IMR-90 (cell line): Measurements from ENCODE around the gene C1R.

Experiments
- RAD21 ChIP-seq: IDR thresholded peaks from 2 replicates; pipeline ENCODE4 v1.6.1; 2012; ENCODE audit warnings: low read length, improper control_type of control experiment
- RCOR1 ChIP-seq: IDR thresholded peaks from 2 replicates; pipeline ENCODE4 v1.6.1; 2012; ENCODE audit warnings: mild to moderate bottlenecking, low read length, improper control_type of control experiment; ENCODE audit not compliant: insufficient replicate concordance
- TF ChIP-seq, protein P1 (sequence below): conservative IDR thresholded peaks from 2 replicates; pipeline ENCODE4 v1.5.1; 2012; ENCODE audit warnings: mild to moderate bottlenecking, low read depth, low read length, improper control_type of control experiment

DNA sequence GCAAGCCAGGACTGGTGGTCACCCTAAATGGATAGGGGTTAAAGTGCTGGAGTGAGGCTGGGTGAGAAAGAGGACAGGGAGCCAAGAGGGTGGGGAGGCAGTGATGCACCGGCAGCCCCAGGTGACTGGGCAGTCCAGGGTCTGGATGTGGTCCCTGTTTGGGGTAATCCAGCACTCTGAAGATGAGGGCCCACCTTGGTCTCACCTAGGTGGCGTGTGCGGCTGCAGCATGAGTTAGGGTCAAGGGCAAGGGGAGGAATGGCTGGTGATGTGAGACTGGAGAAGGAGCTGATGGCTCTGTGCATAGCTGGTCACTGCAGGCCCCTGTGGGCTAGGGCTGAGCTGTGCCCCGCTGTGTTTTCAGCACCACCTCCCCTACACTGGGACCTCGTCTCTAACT lies 18.4 kb upstream of the C1R start:
- TF ChIP-seq, protein P1, sequence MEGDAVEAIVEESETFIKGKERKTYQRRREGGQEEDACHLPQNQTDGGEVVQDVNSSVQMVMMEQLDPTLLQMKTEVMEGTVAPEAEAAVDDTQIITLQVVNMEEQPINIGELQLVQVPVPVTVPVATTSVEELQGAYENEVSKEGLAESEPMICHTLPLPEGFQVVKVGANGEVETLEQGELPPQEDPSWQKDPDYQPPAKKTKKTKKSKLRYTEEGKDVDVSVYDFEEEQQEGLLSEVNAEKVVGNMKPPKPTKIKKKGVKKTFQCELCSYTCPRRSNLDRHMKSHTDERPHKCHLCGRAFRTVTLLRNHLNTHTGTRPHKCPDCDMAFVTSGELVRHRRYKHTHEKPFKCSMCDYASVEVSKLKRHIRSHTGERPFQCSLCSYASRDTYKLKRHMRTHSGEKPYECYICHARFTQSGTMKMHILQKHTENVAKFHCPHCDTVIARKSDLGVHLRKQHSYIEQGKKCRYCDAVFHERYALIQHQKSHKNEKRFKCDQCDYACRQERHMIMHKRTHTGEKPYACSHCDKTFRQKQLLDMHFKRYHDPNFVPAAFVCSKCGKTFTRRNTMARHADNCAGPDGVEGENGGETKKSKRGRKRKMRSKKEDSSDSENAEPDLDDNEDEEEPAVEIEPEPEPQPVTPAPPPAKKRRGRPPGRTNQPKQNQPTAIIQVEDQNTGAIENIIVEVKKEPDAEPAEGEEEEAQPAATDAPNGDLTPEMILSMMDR = no peak
- TF ChIP-seq RCOR1 = no peak
- TF ChIP-seq RAD21 = no peak
